Activated T-helper 17 cell treated with anti-CD3 and anti-CD28 coated beads, Interleukin-2, amount 50 U/mL, for 72 hours (primary cell): ENCODE measurements around the gene VPS4B. TPM values are rescaled to one million over a fixed set of nuclear protein-coding genes. Genes with fewer than 3 reads are reported as not detected.
A peak's percentile ranks its signal among the peaks of the same experiment; 100 is the strongest.
"Not testable (repeated sequence)": the region's sequence is repeated elsewhere in the genome, so short reads cannot be mapped to it uniquely, and the experiment has no call there.

Experiments
- ATAC-seq: fragments of 150-1000 bp; cut with Tn5 transposase; replicated peaks from 2 replicates; pipeline ENCODE4 v1.10.0; 2021; ENCODE audit warnings: mild to moderate bottlenecking, moderate library complexity
- H3K27ac Mint-ChIP-seq: one replicate; pipeline ENCODE4 v1.8.0; 2022; ENCODE audit warnings: mixed read lengths
- H3K27me3 Mint-ChIP-seq: one replicate; pipeline ENCODE4 v1.8.0; 2022; ENCODE audit warnings: mixed read lengths
- H3K36me3 Mint-ChIP-seq: one replicate; pipeline ENCODE4 v1.8.0; 2022; ENCODE audit warnings: low read depth, mild to moderate bottlenecking, mixed read lengths
- H3K4me1 Mint-ChIP-seq: one replicate; pipeline ENCODE4 v1.8.0; 2022; ENCODE audit warnings: mixed read lengths
- H3K4me3 Mint-ChIP-seq: one replicate; pipeline ENCODE4 v1.8.0; 2022; ENCODE audit warnings: mild to moderate bottlenecking, mixed read lengths
- H3K9me3 Mint-ChIP-seq: one replicate; pipeline ENCODE4 v1.8.0; 2022; ENCODE audit warnings: mixed read lengths
- total RNA-seq, 2 donors: library from RNA; stranded (reverse); gene quantifications; one replicate each; pipeline ENCODE4 v1.2.3, GENCODE V29; 2022

The VPS4B gene
- total RNA-seq: 10 to 100 TPM; 63.8 to 72.3 TPM

GRCh38 chr18:63422087-63422863 is at the start of gene VPS4B:
TSS of gene VPS4B (minus strand) at chr18:63422476. CDS start at chr18:63422259, 217 bp downstream.
- H3K4me1 Mint-ChIP-seq: peaks cover 8% of the 10 kb centered on the region
- peaks cover 6% of the 10 kb centered on the region for H3K36me3 Mint-ChIP-seq
- peaks cover 3% of the 10 kb centered on the region for H3K27me3 Mint-ChIP-seq
- H3K9me3 Mint-ChIP-seq: no peaks in the 10 kb centered on the region
- H3K27ac Mint-ChIP-seq: peak within 1 kb of the TSS; percentile 97
- peak within 1 kb of the TSS; percentile 89 for H3K4me3 Mint-ChIP-seq
- ATAC-seq: peak; percentile 97

- Mint-ChIP-seq H3K9me3 (no peaks in the 10 kb centered on the region), H3K27me3 (peaks cover 19% of the 10 kb centered on the region), H3K4me3 (no peak overlapping the region), H3K36me3 (no peaks in the 10 kb centered on the region), H3K4me1 (no peaks in the 10 kb centered on the region), H3K27ac (no peak overlapping the region)
- ATAC-seq: no peak
Measured at GRCh38 chr18:63470751-63471150, 48.5 kb upstream of the VPS4B start.

GRCh38 chr18:63468575-63468974 is 46.3 kb upstream of the VPS4B start:
- H3K4me1 Mint-ChIP-seq: peaks cover 8% of the 10 kb centered on the region
- no peaks in the 10 kb centered on the region for H3K9me3 Mint-ChIP-seq
- no peak overlapping the region for H3K27ac Mint-ChIP-seq
- no peak overlapping the region for H3K4me3 Mint-ChIP-seq
- H3K36me3 Mint-ChIP-seq: no peaks in the 10 kb centered on the region
- peaks cover 13% of the 10 kb centered on the region for H3K27me3 Mint-ChIP-seq
- ATAC-seq: no peak

- H3K9me3 Mint-ChIP-seq: no peaks in the 10 kb centered on the region
- H3K27me3 Mint-ChIP-seq: peaks cover 18% of the 10 kb centered on the region
- no peak overlapping the region for H3K4me3 Mint-ChIP-seq
- peaks cover 8% of the 10 kb centered on the region for H3K4me1 Mint-ChIP-seq
- no peaks in the 10 kb centered on the region for H3K36me3 Mint-ChIP-seq
- no peak overlapping the region for H3K27ac Mint-ChIP-seq
- ATAC-seq: no peak
Measured at GRCh38 chr18:63467699-63468098, 45.4 kb upstream of the VPS4B start.

GRCh38 chr18:63465059-63465458 is 42.8 kb upstream of the VPS4B start:
- peaks cover 8% of the 10 kb centered on the region for H3K4me1 Mint-ChIP-seq
- H3K36me3 Mint-ChIP-seq: no peaks in the 10 kb centered on the region
- peaks cover 21% of the 10 kb centered on the region for H3K27me3 Mint-ChIP-seq
- H3K27ac Mint-ChIP-seq: peak overlapping the region; percentile 58
- ATAC-seq: peak; percentile 87
- H3K4me3 Mint-ChIP-seq: peak overlapping the region; percentile 18
- no peaks in the 10 kb centered on the region for H3K9me3 Mint-ChIP-seq

GRCh38 chr18:63464434-63464833 is 42.2 kb upstream of the VPS4B start:
- Mint-ChIP-seq H3K4me3 (peak overlapping the region; percentile 18), H3K9me3 (no peaks in the 10 kb centered on the region), H3K36me3 (no peaks in the 10 kb centered on the region), H3K4me1 (peaks cover 8% of the 10 kb centered on the region), H3K27ac (peak overlapping the region; percentile 58), H3K27me3 (peaks cover 21% of the 10 kb centered on the region)
- peak; percentile 67 for ATAC-seq

GRCh38 chr18:63460414-63460813 is 38.1 kb upstream of the VPS4B start:
- H3K36me3 Mint-ChIP-seq: no peaks in the 10 kb centered on the region
- H3K4me3 Mint-ChIP-seq: no peak overlapping the region
- H3K4me1 Mint-ChIP-seq: peaks cover 8% of the 10 kb centered on the region
- H3K27ac Mint-ChIP-seq: no peak overlapping the region
- H3K9me3 Mint-ChIP-seq: no peaks in the 10 kb centered on the region
- no peak for ATAC-seq
- H3K27me3 Mint-ChIP-seq: peaks cover 15% of the 10 kb centered on the region

- ATAC-seq: no peak
- H3K9me3 Mint-ChIP-seq: no peaks in the 10 kb centered on the region
- H3K27me3 Mint-ChIP-seq: peaks cover 6% of the 10 kb centered on the region
- H3K4me1 Mint-ChIP-seq: no peaks in the 10 kb centered on the region
- no peak overlapping the region for H3K4me3 Mint-ChIP-seq
- no peak overlapping the region for H3K27ac Mint-ChIP-seq
- no peaks in the 10 kb centered on the region for H3K36me3 Mint-ChIP-seq
Measured at GRCh38 chr18:63457977-63458376, 35.7 kb upstream of the VPS4B start.

- ATAC-seq: no peak
- H3K4me1 Mint-ChIP-seq: no peaks in the 10 kb centered on the region
- H3K9me3 Mint-ChIP-seq: no peaks in the 10 kb centered on the region
- H3K27me3 Mint-ChIP-seq: no peaks in the 10 kb centered on the region
- H3K4me3 Mint-ChIP-seq: no peak overlapping the region
- H3K27ac Mint-ChIP-seq: no peak overlapping the region
- H3K36me3 Mint-ChIP-seq: no peaks in the 10 kb centered on the region
Measured at GRCh38 chr18:63454497-63454896, 32.2 kb upstream of the VPS4B start.

GRCh38 chr18:63452751-63453150 is 30.5 kb upstream of the VPS4B start:
- H3K4me1 Mint-ChIP-seq, H3K27me3 Mint-ChIP-seq, H3K9me3 Mint-ChIP-seq, H3K36me3 Mint-ChIP-seq, H3K4me3 Mint-ChIP-seq, H3K27ac Mint-ChIP-seq, ATAC-seq: not testable (repeated sequence)

- Mint-ChIP-seq H3K27me3 (no peaks in the 10 kb centered on the region), H3K36me3 (no peaks in the 10 kb centered on the region)
Measured at GRCh38 chr18:63451799-63452660, 29.8 kb upstream of the VPS4B start.

GRCh38 chr18:63449426-63449825 is 27.1 kb upstream of the VPS4B start:
- H3K4me1 Mint-ChIP-seq: no peaks in the 10 kb centered on the region
- no peaks in the 10 kb centered on the region for H3K36me3 Mint-ChIP-seq
- no peaks in the 10 kb centered on the region for H3K27me3 Mint-ChIP-seq
- ATAC-seq: no peak
- no peak overlapping the region for H3K4me3 Mint-ChIP-seq
- no peaks in the 10 kb centered on the region for H3K9me3 Mint-ChIP-seq
- no peak overlapping the region for H3K27ac Mint-ChIP-seq

More at GRCh38 chr18:63451799-63452660, 29.8 kb upstream of the VPS4B start:
- H3K4me3 Mint-ChIP-seq: no peak overlapping the region
- H3K4me1 Mint-ChIP-seq: no peaks in the 10 kb centered on the region
- H3K9me3 Mint-ChIP-seq: no peaks in the 10 kb centered on the region
- ATAC-seq: no peak
- H3K27ac Mint-ChIP-seq: no peak overlapping the region

GRCh38 chr18:63447066-63447465 is 24.8 kb upstream of the VPS4B start:
- Mint-ChIP-seq H3K36me3 (no peaks in the 10 kb centered on the region), H3K27ac (no peak overlapping the region), H3K9me3 (no peaks in the 10 kb centered on the region), H3K4me3 (no peak overlapping the region), H3K4me1 (no peaks in the 10 kb centered on the region), H3K27me3 (no peaks in the 10 kb centered on the region)
- no peak for ATAC-seq

GRCh38 chr18:63446266-63446665 is 24.0 kb upstream of the VPS4B start:
- Mint-ChIP-seq H3K36me3 (no peaks in the 10 kb centered on the region), H3K27ac (no peak overlapping the region), H3K4me1 (no peaks in the 10 kb centered on the region), H3K4me3 (no peak overlapping the region), H3K27me3 (no peaks in the 10 kb centered on the region), H3K9me3 (no peaks in the 10 kb centered on the region)
- ATAC-seq: no peak

GRCh38 chr18:63445037-63445436 is 22.8 kb upstream of the VPS4B start:
- ATAC-seq: no peak
- no peak overlapping the region for H3K27ac Mint-ChIP-seq
- H3K4me1 Mint-ChIP-seq: no peaks in the 10 kb centered on the region
- no peaks in the 10 kb centered on the region for H3K36me3 Mint-ChIP-seq
- H3K4me3 Mint-ChIP-seq: no peak overlapping the region
- H3K9me3 Mint-ChIP-seq: no peaks in the 10 kb centered on the region
- no peaks in the 10 kb centered on the region for H3K27me3 Mint-ChIP-seq
